ENCODE measurements around the gene FRAS1. TPM values are rescaled to one million over a fixed set of nuclear protein-coding genes. Genes with fewer than 3 reads are reported as not detected.
A peak's percentile ranks its signal among the peaks of the same experiment; 100 is the strongest.

FRAS1 gene
- total and polyA plus RNA-seq, 9 of the 15 experiments (the other 6 are each of a cell fraction or from before 2014, with no cell fraction given): under 0.01 to 0.11 (median 0.04) TPM; not detected in 2

- Histone ChIP-seq H3K27ac (ENCODE audit: extremely low read depth, low read depth, low read length) (no peak overlapping the region), H3K4me3 (no peak overlapping the region), H3K9me1 (ENCODE audit: control insufficient read depth, insufficient read depth, low read length) (no peaks in the 10 kb centered on the region), H4K20me1 (replicated peaks; ENCODE audit: control insufficient read depth, insufficient read depth, low read length) (no peaks in the 10 kb centered on the region), H3K36me3 (ENCODE audit: control insufficient read depth, insufficient read depth, low read length) (no peaks in the 10 kb centered on the region), H3K9me3 (replicated peaks; ENCODE audit: control insufficient read depth, insufficient read depth, low read depth, low read length) (no peaks in the 10 kb centered on the region), H2AFZ (ENCODE audit: low read depth, low read length) (no peak overlapping the region), H3K79me2 (ENCODE audit: control insufficient read depth, insufficient read depth, low read length) (no peaks in the 10 kb centered on the region), H3K4me2 (ENCODE audit: insufficient read depth, low read length) (no peak overlapping the region), H3K4me1 (replicated peaks in 1 of 2; ENCODE audit: control insufficient read depth in 2 of 2, insufficient read depth in 2 of 2, low read length in 2 of 2) (no peaks in the 10 kb centered on the region; a peak in 1 of 5 replicates), H3K9ac (ENCODE audit: insufficient read depth in 1 of 2, low read depth in 2 of 2, low read length in 2 of 2) (no peak overlapping the region), H3K27me3 (ENCODE audit: control insufficient read depth in 2 of 2, insufficient read depth in 2 of 2, low read length in 2 of 2) (peaks cover 4 to 12% of the 10 kb centered on the region in 2 experiments; a peak in 3 of 5 replicates)
- DNase-seq (ENCODE audit: extremely low read depth in 1 of 4, low spot score in 3 of 4) (no peak), ATAC-seq (no peak), FAIRE-seq (no peak)
- intact Hi-C loops (cut with micrococcal nuclease) (no loop called here), in situ Hi-C loops (cut with MboI) (no loop called here)
- ChIA-PET CTCF (ENCODE audit: low intra/inter-chr PET ratio) (no interaction called here), POLR2A (interaction anchor here (1.0 to 1.4 kb wide), 2 partner anchors 14 to 361 kb away, joined by 3 to 4 read pairs; no protein-coding TSS in a partner anchor)
- 14% methylated on average over 1 of the region's 1 CpG for WGBS (ENCODE audit: insufficient coverage, low coverage, missing lambda C conversion rate)
- no peak for TF ChIP-seq STAG1 (CRISPR knock-in tag; IDR thresholded peaks at IDR 0.05; ENCODE audit: borderline replicate concordance)
- TF ChIP-seq GATAD2A (IDR thresholded peaks at IDR 0.05): no peak
- BruUV-seq (replicated peaks): no TSS peak
These were observed 420.2 kb downstream of the FRAS1 start for GRCh38 chr4:78477276-78477675.

- Histone ChIP-seq H4K20me1 (replicated peaks; ENCODE audit: control insufficient read depth, insufficient read depth, low read length) (no peaks in the 10 kb centered on the region), H3K9ac (ENCODE audit: insufficient read depth in 1 of 2, low read depth in 2 of 2, low read length in 2 of 2) (no peak overlapping the region), H3K9me1 (ENCODE audit: control insufficient read depth, insufficient read depth, low read length) (no peaks in the 10 kb centered on the region), H3K9me3 (replicated peaks; ENCODE audit: control insufficient read depth, insufficient read depth, low read depth, low read length) (no peaks in the 10 kb centered on the region), H3K4me2 (ENCODE audit: insufficient read depth, low read length) (no peak overlapping the region), H3K4me3 (no peak overlapping the region), H3K36me3 (ENCODE audit: control insufficient read depth, insufficient read depth, low read length) (no peaks in the 10 kb centered on the region), H3K27me3 (ENCODE audit: control insufficient read depth in 2 of 2, insufficient read depth in 2 of 2, low read length in 2 of 2) (peaks cover 2 to 12% of the 10 kb centered on the region in 2 experiments; a peak in 2 of 5 replicates), H3K27ac (ENCODE audit: extremely low read depth, low read depth, low read length) (no peak overlapping the region), H3K4me1 (replicated peaks in 1 of 2; ENCODE audit: control insufficient read depth in 2 of 2, insufficient read depth in 2 of 2, low read length in 2 of 2) (no peaks in the 10 kb centered on the region; a peak in 1 of 5 replicates), H2AFZ (ENCODE audit: low read depth, low read length) (no peak overlapping the region), H3K79me2 (ENCODE audit: control insufficient read depth, insufficient read depth, low read length) (no peaks in the 10 kb centered on the region)
- TF ChIP-seq C11orf30 (IDR thresholded peaks at IDR 0.05; ENCODE audit: low read depth) (0 out of 2 replicates have a peak, but pooled peaks have one; percentile 10), CREB1 (IDR thresholded peaks at IDR 0.05) (no peak), CREB1 (CRISPR knock-in tag; IDR thresholded peaks at IDR 0.05) (no peak), ZNF316 (IDR thresholded peaks at IDR 0.05) (peak; percentile 24; the same call in 1 of the 2 replicates)
- ChIA-PET POLR2A (interaction anchor here (1.0 to 1.4 kb wide), 2 partner anchors 15 to 362 kb away, joined by 3 to 4 read pairs; no protein-coding TSS in a partner anchor), CTCF (ENCODE audit: low intra/inter-chr PET ratio) (no interaction called here)
- FAIRE-seq (no peak), ATAC-seq (no peak), DNase-seq (ENCODE audit: extremely low read depth in 1 of 4, low spot score in 3 of 4) (no peak)
- no TSS peak for BruUV-seq (replicated peaks)
- intact Hi-C loops (cut with micrococcal nuclease): no loop called here
- in situ Hi-C loops (cut with MboI): no loop called here
These were observed 421.4 kb downstream of the FRAS1 start for GRCh38 chr4:78478523-78478922.
